Amniotic epithelial cell (primary cell): ENCODE data around the gene METTL2B.
"Not testable (repeated sequence)": the region's sequence is repeated elsewhere in the genome, so short reads cannot be mapped to it uniquely, and the experiment has no call there.

Experiments used
- DNase-seq: peaks from one replicate; pipeline ENCODE4 v3.0.0-alpha.2; 2010; ENCODE audit warnings: low read depth

Gene METTL2B

DNA sequence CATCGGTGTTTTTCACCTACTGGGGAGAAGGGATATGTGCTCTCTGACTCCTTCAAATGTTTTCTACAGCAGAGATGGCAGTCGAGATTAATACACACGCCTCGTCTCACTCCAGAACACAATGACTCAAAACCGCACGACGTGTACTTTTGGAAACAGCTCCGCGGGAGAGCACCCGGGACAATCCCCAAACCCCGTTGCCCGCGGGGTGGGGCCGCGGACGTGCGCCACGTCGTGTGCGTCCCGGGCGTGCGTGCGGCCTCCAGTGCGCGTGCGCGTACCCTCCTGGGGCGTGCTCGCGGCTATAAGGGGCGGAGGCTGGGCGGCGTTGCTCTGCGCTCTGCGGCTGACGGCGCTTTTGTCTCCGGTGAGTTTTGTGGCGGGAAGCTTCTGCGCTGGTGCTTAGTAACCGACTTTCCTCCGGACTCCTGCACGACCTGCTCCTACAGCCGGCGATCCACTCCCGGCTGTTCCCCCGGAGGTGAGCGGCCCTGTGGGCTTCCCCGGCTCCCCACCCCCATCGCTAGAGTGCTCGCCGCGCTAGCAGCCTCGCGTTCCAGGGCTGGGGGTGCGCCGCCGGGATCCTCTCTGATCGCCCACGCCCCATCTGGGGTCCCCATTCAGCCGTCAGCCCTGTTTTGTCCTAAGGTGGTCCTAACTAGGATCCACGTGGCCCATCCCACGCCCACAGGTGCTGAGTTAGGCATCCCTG lies 20.8 kb upstream of the METTL2B start, which contains the start of gene HILPDA:
Gene HILPDA, plus strand, starts transcription at position 336 of the 712 bp plus-strand sequence. CDS start 1,391 bp downstream, outside the sequence.
- peak; percentile 98 for DNase-seq

DNA sequence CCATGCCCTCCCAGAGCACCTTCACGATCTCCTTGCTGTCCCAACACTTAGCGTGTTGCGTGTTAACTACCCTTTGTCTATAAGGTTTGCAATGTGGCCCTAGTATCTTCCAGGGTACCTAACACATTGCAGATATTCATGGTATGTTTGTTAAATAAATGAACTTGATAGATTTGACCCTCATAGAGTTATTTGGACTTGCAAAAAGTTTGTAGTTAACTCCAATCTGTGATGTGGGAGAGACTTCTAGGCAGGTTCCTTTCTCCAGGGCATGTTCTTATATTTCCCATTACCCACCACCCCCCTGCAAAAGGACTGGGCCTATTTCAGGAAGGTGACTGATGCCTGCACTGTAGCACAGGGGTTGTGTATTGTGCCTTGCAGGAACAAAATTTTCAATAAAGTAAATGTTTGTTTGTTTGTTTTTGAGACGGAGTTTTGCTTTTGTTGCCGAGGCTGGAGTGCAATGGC lies 20.3 kb upstream of the METTL2B start:
- DNase-seq = no peak

DNA sequence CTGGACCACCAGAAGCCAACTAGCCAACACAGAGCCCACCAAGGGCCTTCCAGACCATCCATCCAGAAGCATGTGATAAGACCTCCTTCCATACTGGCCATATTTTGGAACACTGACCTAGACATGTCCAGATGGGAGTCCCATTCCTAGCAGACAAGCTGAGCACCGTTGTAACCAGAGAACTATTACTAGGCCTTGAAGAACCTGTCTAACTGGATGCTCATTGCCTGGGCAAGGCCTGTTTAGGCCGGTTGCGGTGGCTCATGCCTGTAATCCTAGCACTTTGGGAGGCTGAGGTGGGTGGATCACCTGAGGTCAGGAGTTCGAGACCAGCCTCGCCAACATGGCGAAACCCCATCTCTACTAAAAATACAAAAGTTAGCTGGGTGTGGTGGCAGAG lies 19.2 kb upstream of the METTL2B start:
- not testable (repeated sequence) for DNase-seq

DNA sequence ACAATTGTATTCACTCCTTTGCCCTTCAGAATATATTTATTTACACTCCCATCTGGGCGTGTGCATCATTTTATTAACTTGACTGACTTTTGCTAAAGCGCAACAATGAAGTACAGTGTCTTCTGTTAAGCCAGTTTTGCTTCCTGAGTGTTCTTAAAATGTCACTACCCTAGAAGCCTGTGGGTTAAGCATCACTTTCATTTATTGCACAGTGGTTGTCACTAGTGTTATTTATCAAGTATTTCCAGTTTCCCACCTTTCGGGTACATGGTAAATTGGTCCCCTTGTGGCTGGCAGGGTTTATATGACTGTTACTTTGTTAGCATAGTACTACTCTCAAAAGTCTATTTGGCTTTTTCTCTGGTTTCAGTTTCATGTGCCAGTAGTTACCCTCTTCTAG lies 17.6 kb upstream of the METTL2B start:
- no peak for DNase-seq

DNA sequence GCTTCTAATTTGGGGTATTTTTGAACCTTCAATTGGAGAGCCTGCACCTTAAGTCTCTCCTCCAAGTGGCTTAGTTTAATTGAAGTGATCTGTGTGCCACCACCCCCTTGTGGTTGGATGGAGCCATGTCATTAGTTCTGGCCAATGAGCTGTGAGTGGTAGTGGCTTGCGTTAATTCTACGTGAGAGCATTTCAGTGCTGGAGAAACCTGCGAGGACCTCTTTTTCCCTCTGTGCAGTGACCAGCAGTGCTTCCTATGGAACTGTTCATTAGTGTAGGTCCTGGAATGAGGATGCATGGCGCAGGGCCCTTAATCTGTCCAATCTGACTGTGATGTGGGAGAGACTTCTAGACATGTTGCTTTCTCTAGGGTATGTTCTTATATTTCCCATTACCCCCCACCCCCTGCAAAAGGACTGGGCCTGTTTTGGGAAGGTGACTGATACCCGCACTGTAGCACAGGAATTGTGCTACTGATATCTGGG lies 17.1 kb upstream of the METTL2B start:
- peak; percentile 69 for DNase-seq

DNA sequence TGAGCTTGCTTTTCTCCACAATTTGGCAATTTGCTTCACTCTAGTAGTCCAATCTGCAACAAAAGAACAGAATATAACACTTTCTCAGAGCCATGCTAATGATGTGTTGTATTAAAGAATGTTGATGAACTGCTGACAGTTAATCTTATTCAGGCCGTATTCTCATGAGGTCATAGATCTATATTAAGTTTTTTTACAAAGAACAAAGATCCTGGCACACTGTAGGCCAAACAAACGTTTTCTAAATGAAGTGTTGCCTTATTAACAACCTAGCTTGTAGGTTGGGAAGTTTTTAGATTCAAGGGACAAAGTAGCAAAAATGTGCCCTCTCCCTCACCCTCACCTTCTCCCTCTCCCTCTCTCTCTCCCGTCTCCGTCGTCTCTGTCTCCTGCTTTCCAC lies 14.1 kb upstream of the METTL2B start:
- DNase-seq = no peak

DNA sequence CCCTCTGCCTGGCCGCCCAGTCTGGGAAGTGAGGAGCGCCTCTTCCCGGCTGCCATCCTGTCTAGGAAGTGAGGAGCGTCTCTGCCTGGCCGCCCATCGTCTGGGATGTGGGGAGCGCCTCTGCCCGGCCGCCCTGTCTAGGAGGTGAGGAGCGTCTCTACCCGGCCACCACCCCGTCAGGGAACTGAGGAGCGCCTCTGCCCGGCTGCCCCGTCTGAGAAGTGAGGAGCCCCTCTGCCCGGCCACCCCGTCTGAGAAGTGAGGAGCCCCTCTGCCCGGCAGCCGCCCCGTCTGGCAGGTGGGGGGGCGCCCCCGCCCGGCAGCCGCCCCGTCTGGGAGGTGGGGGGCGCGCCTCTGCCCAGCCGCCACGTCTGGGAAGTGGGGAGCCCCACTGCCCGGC lies 13.2 kb upstream of the METTL2B start:
- not testable (repeated sequence) for DNase-seq

DNA sequence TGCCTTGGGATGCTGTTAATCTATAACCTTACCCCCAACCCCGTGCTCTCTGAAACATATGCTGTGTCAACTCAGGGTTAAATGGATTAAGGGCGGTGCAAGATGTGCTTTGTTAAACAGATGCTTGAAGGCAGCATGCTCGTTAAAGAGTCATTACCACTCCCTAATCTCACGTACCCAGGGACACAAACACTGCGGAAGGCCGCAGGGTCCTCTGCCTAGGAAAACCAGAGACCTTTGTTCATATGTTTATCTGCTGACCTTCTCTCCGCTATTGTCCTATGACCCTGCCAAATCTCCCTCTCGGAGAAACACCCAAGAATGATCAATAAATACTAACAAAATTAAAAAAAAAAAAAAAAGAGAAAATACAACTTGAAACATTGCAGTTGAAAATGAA lies 12.6 kb upstream of the METTL2B start:
- not testable (repeated sequence) for DNase-seq

DNA sequence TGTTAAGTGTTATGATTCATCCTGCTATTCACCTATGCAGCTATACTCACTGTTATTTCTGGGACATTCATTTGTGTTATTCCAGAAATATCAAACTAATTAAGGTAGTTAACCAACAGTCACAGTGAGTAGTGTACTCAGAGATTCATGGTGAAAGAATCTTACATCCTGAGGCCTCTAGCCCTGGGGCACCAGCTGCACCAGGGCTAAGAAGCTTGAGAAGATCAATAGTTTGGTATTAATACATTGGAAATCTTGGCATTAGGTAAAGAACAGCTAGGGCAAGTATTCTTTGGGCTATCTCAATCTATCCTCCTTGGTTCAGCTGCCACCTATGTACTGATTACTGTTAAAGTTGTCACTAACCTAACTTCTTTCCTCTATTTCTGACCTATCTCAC lies 9.7 kb upstream of the METTL2B start:
- DNase-seq = not testable (repeated sequence)

DNA sequence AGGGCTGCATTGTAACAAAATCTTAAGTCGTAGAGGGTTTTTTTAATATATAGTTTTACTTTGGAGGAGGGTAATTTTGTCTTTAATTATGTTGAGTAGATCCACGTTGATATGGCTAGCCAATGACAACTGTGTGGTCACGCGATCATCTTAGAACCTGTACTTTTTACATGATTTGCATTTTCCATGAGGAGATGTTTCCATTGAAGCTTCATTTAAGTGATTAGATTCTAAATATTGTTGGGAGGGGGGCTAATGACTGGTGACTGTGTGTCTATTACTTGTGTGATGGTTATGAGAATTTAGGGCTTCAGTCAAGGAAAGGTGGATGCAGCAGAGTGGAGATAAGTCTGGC lies 765 bp downstream of the METTL2B start:
- not testable (repeated sequence) for DNase-seq

DNA sequence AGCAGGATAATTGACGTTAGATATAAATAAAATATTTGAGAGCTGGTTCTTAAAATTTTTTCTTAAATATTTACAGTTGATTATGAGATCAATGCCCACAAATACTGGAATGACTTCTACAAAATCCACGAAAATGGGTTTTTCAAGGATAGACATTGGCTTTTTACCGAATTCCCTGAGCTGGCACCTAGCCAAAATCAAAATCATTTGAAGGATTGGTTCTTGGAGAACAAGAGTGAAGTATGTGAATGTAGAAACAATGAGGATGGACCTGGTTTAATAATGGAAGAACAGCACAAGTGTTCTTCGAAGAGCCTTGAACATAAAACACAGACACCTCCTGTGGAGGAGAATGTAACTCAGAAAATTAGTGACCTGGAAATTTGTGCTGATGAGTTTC lies 2.5 kb downstream of the METTL2B start:
- not testable (repeated sequence) for DNase-seq

DNA sequence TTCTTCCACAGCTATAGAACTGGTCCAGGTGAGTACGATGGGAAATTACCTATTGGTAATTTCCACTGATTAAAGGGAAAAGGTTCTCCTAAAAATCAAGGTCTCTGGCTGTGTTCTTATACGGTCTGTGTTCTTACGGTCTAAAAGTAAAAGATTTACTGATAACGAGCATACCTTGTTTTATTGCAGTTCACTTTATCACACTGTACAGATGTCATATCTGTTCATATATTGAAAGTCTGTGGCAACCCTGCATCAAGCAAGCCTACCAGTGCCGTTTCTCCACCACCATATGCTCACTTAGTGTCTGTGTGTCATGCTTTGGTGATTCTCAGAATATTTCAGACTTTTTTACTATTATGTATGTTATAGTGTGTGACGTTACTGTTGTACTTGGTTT lies 11.6 kb downstream of the METTL2B start:
- DNase-seq = not testable (repeated sequence)

DNA sequence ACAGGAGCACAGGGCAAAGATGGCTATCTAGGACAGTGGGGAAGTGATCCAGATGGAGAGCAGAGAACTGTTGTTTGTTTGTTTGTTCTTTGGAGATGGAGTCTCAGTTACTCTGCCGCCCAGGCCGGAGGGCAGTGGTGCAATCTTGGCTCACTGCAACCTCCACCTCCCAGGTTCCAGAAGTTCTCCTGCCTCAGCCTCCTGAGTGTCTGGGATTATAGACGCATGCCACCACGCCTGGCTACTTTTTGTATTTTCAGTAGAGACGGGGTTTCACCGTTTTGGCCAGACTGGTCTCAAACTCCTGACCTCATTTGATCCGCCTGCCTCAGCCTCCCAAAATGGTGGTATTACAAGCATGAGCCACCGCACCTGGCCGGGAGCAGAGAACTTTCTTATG lies 20.9 kb downstream of the METTL2B start:
- DNase-seq = no peak

DNA sequence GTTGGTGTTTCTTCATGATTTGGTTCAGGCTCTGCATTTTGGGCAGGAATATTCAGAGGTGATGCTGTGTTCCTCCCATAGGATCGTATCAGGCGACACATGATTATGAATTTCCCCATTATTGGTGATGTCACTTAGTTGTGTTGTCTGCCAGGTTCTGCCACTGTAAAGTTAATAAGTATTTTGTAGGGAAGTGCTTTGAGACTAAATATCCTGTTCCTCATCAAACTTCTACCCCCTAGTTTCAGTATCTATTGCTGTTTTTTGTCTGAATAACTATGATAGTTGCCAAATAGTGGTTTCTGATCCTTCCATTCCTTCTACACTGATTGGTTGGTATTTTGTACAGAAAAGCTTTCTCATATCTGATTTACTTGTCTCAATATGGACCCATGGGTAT lies 28.9 kb downstream of the METTL2B start:
- not testable (repeated sequence) for DNase-seq

DNA sequence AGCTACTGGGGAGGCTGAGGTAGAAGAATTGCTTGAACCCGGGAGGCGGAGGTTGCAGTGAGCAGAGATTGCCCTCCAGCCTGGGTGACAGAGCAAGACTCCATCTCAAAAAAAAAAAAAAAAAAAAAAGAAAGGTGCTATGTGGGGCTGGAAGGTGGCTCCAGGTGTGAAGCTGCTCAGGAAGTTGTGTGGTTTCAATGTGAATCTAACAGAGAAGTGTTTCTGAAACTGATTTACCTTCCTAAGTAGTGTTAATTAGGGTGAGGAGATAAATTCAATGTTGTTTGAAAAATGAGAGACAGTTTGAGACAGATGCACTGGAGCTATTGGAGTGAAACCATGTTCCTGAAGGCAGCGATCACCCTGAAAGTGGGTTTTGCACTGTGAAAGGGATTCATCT lies 30.3 kb downstream of the METTL2B start:
- DNase-seq = not testable (repeated sequence)

DNA sequence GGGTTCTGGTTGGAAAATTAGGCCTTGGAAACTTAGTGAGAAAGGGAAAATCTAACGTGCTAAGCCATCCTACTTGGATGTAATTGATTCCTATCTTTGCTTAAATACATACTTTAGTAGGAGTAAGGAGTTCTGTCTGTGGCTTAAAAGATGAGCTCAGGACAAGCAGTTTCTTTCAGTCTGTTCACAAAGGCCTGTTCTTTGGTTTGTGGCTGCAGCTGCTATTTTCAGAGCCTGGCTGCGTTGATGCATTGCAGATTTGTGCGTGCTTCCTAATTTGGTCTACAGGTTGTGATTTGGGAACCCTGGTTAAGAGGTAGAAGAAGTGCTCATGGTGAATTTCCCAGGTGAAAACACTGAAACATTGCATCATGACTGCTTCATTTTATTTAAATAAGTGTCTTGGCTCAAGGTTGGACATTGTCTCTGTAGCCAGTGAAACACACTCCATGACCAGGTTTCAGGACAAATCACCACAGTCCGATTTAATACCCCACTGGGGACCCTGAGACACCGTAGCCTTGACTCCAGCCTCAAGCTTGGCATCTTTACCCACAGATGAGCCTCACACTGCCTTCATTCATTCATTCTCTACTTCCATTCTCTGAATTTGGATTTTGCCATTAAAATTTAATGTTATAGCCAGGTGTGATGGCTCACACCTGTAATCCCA lies 30.9 kb downstream of the METTL2B start:
- not testable (repeated sequence) for DNase-seq

DNA sequence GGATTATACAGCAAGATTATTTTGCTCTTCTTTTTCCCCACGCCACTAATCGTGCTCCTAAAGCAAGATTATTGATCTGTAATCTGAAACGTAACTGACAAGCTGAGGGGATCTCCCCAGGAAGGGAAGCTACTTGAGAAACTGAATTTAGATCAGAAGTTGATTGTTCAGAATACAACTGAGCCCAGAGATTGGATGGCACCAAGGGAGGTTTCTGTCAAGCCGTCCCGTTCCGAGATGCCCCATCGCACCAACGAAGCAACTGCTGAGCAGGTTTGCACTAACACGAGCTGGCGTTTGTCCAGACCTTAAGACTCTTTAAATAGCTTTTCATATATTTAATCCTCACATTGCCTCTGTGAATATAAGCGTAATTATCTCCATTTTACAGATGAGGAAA lies 35.1 kb downstream of the METTL2B start:
- not testable (repeated sequence) for DNase-seq

DNA sequence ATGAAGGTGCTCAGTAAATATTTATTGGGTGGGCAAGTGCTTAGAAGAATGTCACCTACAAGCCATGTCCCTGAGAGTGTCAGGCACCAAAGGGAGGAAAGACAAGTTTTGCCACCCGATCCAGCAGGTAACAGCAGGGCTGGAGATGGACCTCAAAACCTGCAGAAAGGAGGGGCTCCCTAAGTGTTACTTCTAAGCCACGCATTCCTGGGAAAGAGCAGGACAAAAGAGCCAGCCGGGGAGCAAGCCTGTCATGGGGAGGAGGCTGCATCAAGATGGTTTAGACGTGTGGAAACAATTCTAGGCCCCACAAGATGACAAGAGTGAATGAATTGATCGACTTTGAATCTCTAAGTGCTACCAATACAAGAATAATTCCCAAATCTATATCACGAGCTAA lies 38.7 kb downstream of the METTL2B start:
- DNase-seq = not testable (repeated sequence)

DNA sequence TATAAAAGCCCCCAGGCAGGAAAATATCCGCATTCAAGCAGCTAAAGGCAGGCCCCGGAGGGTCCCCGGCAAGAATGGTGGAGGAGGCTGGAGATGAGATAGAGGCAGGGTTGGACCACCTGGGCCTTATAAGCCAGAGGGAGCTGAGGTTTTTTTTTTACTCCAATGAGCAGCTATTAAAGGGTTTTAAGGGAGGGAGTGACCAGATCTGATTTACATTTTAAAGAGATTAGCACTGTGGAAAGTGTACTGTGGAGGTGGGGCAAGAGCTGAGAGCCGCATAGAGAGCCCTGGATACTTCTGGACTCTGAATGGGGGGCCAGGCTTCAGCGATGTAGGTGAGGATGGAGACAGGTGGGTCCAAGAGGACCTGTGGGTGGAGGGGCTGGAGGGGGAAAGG lies 40.5 kb downstream of the METTL2B start:
- DNase-seq = not testable (repeated sequence)

DNA sequence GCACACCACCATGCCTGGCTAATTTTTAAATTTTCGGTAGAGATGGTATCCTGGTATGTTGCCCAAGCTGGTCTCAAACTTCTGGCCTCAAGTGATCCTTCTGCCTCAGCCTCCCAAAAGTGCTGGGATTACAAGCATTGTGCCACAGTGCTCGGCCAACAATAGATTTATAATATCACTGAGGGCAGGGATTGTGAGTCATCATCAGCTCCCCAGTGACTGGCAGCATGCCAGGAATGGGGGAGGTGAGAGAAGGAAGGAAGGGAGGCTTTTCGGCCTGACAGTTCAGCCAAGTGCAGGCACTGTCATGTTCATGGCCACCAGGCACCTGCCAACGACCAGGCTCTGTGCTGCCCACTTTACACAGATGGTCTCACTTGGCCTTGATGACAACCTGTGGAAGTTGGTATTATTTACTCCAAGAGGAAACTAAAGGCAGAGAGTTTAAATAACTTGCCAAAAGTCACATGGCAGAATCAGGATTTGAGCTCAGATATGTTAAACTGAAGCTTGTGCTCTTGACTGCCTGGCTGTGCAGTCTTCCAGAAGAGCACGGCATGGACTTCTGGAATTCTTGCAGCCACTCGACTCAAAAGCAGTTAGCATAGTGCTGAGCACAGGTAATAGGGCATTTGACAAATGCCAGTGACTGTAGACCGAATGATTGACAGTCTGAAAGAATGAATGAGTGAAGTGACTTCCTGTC lies 46.8 kb downstream of the METTL2B start:
- peak; percentile 74 for DNase-seq

DNA sequence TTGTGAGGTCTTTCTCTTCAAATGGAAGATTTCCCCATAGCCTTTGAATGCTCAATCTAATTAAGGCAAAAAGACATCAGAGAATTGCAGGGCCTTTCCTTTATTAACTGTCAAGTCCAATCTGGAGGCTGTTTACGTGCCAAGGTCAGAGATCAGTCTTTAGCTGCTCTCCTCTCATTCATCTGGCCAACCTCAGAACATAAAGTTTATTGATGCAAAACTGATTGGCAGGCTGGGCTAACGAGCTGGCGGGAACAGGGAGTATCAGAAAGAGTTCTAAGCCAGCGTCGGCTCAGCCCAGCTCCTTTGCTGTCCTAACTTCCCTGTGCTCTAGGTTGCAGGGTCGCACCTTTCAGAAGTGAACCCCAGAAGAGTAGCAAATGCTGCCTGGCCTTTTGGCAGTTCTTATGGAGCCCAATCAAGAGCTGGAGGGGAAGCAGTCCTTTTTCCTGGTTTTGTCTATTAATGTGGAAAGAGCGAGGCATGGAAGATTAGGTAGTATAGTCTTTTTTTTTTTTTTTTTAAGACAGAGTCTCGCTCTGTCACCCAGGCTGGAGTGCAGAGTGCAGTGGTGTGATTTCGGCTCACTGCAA lies 47.5 kb downstream of the METTL2B start:
- not testable (repeated sequence) for DNase-seq

DNA sequence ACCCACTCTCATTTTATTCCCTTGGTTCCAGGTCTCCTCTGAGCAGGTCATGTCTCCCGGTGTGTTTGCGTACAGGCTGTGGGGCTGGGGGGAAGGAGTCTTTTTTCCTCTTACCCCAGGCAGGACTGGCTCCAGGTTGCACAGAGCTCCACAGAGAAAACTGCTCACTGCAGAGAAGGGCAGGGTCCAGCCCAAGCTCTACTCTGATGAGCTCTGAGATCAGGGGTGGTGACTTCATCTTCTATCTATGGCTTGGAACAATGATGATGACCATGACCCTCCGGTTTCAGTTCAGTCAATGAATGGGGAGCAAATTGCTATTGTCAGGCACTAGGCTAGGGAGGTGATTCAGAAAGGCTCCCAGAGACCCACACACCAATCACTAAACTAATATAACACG lies 49.0 kb downstream of the METTL2B start:
- DNase-seq = not testable (repeated sequence)
